ENCODE measurements around the gene AGMO. TPM values are rescaled to one million over a fixed set of nuclear protein-coding genes. Genes with fewer than 3 reads are reported as not detected.

Gene AGMO
- total and polyA plus RNA-seq, 2 experiments from 2014 or later = 0.42 to 0.55 TPM

DNA sequence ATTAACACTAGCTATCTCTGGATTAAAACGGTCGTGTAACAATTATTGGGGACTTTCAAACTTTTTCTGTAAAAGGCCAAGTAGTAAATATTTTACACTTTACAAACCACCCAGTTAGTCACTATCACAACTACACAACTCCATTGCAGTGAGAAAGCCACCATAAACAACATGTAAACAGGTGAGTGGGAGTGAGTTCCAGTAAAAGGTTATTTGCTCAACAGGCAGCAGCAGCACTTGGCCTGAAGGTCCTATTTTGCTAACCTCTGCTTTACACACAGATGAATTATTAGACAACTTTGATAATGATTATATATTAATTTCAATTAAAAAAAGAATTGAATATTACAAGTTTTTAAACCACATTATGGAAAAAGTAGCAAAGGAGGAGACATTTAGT, 15.8 kb upstream of the AGMO start (continued):
- TF ChIP-seq, protein P1, sequence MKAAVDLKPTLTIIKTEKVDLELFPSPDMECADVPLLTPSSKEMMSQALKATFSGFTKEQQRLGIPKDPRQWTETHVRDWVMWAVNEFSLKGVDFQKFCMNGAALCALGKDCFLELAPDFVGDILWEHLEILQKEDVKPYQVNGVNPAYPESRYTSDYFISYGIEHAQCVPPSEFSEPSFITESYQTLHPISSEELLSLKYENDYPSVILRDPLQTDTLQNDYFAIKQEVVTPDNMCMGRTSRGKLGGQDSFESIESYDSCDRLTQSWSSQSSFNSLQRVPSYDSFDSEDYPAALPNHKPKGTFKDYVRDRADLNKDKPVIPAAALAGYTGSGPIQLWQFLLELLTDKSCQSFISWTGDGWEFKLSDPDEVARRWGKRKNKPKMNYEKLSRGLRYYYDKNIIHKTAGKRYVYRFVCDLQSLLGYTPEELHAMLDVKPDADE (IDR thresholded peaks at IDR 0.05) = no peak
- no peak for TF ChIP-seq ZNF114 (CRISPR knock-in tag; IDR thresholded peaks at IDR 0.05)
- TF ChIP-seq, protein P2, sequence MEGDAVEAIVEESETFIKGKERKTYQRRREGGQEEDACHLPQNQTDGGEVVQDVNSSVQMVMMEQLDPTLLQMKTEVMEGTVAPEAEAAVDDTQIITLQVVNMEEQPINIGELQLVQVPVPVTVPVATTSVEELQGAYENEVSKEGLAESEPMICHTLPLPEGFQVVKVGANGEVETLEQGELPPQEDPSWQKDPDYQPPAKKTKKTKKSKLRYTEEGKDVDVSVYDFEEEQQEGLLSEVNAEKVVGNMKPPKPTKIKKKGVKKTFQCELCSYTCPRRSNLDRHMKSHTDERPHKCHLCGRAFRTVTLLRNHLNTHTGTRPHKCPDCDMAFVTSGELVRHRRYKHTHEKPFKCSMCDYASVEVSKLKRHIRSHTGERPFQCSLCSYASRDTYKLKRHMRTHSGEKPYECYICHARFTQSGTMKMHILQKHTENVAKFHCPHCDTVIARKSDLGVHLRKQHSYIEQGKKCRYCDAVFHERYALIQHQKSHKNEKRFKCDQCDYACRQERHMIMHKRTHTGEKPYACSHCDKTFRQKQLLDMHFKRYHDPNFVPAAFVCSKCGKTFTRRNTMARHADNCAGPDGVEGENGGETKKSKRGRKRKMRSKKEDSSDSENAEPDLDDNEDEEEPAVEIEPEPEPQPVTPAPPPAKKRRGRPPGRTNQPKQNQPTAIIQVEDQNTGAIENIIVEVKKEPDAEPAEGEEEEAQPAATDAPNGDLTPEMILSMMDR (conservative IDR thresholded peaks at IDR 0.05; ENCODE audit: low read depth in 2 of 2) = no peak
- TF ChIP-seq STAT1 (IDR thresholded peaks at IDR 0.05; ENCODE audit: unreplicated experiment) = no peak
- TF ChIP-seq ZNF331 (CRISPR knock-in tag; IDR thresholded peaks at IDR 0.05; ENCODE audit: low read depth) = no peak

DNA sequence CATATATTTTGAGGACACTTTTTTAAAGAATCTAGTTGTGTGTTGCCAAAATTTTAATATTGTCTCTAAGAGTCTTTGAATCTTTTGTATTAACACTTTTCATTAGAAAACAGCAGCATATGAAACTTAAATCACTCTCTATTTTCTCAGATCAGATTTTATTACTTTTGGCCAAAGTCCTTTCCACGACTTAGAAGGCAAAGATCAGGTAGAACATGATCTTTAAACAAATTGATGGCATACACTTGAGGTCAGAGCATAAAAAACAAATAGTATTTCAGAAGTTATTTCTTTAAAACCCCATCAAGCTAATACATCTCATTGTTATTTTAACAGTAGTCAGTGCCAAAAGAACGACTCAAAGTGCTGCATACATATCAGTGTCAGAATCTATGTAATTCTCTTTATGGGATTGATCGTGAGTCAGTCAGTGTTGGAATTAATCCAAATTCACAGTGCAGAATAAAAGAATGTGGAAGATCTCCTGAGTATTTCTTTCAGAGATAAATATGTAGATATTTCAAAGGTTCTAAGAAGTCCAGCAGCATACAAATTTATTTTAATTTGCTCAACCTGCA, 9.6 kb upstream of the AGMO start:
- Histone ChIP-seq H3K27me3 (ENCODE audit: insufficient read depth) (no peaks in the 10 kb centered on the region), H3K36me3 (ENCODE audit: insufficient read depth) (no peaks in the 10 kb centered on the region), H3K79me2 (replicated peaks; ENCODE audit: insufficient read depth) (no peaks in the 10 kb centered on the region), H4K20me1 (replicated peaks; ENCODE audit: insufficient read depth) (no peaks in the 10 kb centered on the region), H3K4me2 (no peak overlapping the region), H3F3A (replicated peaks; ENCODE audit: low read depth) (no peaks in the 10 kb centered on the region), H3K4me3 (no peak overlapping the region), H3K9me2 (ENCODE audit: insufficient read depth) (no peaks in the 10 kb centered on the region), H2AFZ (no peak overlapping the region), H3K27ac (ENCODE audit: low read depth) (no peak overlapping the region), H3K4me1 (ENCODE audit: insufficient read depth) (no peaks in the 10 kb centered on the region)
- DNase-seq (ENCODE audit: low spot score) = no peak
- Mint-ChIP-seq H3K4me1 (no peaks in the 10 kb centered on the region), H3K9me3 (no peaks in the 10 kb centered on the region; the same call in 2 of the 3 replicates), H3K4me3 (no peak overlapping the region), H3K27ac (no peak overlapping the region), H3K36me3 (ENCODE audit: low read depth) (no peaks in the 10 kb centered on the region), H3K27me3 (ENCODE audit: insufficient read depth, low read depth, poor library complexity) (peaks cover 1% of the 10 kb centered on the region)
- ATAC-seq = no peak
- no peak for TF ChIP-seq CREB1 (CRISPR knock-in tag; IDR thresholded peaks at IDR 0.05; ENCODE audit: low read depth)
- TF ChIP-seq POLR2AphosphoS5 (IDR thresholded peaks at IDR 0.05; ENCODE audit: low read depth) = no peak
- TF ChIP-seq EZH2 (IDR thresholded peaks at IDR 0.05; ENCODE audit: low read depth, unreplicated experiment) = no peak
- no peak for TF ChIP-seq ZNF331 (CRISPR knock-in tag; IDR thresholded peaks at IDR 0.05; ENCODE audit: low read depth)
- TF ChIP-seq ZNF114 (CRISPR knock-in tag; IDR thresholded peaks at IDR 0.05) = no peak
- TF ChIP-seq, protein P3, sequence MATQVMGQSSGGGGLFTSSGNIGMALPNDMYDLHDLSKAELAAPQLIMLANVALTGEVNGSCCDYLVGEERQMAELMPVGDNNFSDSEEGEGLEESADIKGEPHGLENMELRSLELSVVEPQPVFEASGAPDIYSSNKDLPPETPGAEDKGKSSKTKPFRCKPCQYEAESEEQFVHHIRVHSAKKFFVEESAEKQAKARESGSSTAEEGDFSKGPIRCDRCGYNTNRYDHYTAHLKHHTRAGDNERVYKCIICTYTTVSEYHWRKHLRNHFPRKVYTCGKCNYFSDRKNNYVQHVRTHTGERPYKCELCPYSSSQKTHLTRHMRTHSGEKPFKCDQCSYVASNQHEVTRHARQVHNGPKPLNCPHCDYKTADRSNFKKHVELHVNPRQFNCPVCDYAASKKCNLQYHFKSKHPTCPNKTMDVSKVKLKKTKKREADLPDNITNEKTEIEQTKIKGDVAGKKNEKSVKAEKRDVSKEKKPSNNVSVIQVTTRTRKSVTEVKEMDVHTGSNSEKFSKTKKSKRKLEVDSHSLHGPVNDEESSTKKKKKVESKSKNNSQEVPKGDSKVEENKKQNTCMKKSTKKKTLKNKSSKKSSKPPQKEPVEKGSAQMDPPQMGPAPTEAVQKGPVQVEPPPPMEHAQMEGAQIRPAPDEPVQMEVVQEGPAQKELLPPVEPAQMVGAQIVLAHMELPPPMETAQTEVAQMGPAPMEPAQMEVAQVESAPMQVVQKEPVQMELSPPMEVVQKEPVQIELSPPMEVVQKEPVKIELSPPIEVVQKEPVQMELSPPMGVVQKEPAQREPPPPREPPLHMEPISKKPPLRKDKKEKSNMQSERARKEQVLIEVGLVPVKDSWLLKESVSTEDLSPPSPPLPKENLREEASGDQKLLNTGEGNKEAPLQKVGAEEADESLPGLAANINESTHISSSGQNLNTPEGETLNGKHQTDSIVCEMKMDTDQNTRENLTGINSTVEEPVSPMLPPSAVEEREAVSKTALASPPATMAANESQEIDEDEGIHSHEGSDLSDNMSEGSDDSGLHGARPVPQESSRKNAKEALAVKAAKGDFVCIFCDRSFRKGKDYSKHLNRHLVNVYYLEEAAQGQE (IDR thresholded peaks at IDR 0.05; ENCODE audit: unreplicated experiment) = no peak
- TF ChIP-seq STAT1 (IDR thresholded peaks at IDR 0.05; ENCODE audit: unreplicated experiment) = no peak
- TF ChIP-seq, protein P2 (conservative IDR thresholded peaks at IDR 0.05; ENCODE audit: low read depth in 2 of 2) = no peak
